Kidney glomerular epithelial cell (primary cell): Measurements from ENCODE around the gene SNRNP25.

ENCODE experiments used
- DNase-seq: peaks from one replicate; lab custom pipeline; 2025; lab: John Stamatoyannopoulos, UW

Gene SNRNP25

GRCh38 chr16:63998-64913, 10.6 kb downstream of the SNRNP25 start:
- DNase-seq = no peak

- no peak for DNase-seq
These were observed 11.3 kb downstream of the SNRNP25 start for GRCh38 chr16:64914-65255.

- peak; percentile 58 for DNase-seq
These were observed 12.1 kb downstream of the SNRNP25 start for GRCh38 chr16:65745-66144.

DNA sequence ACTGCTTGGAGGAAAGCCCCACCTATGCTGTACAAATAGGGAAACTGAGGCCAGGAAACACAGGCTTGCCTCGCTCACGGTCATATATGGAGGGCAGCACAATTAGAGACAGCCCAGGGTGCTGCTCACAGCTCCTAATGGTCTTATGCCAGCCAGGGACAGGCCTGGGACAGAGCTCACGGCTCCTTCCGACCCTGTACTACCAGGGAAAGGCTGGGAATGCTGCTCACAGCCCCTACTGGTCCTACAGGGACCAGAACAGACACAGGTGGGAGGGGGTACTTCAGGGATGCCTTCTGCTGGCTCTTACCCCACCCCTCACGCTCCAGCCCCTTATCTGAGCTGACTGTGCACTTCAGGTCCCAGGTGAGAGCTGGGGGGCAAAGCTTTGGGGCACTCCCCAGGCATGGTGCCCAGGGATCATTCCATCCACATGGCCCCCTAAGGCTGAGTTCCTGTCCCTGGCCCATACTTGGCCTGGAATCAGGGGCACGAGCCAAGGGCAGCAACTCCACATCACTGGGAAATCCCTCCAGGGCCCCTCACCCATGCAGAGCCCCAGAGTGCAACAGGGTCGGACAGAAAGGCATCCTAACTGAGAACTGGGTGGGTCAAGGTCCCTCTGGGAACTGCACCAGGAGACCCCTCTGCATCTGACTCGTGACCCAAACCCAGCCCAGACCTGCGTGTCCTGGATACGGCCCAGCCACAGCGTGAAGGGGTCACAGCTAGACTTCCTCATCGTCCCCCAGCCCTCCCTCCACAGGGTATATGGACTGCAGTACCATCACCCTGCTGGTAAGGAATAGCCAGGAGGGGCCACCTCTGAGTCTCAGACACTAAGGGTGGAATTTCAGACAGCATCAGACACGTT, 12.9 kb downstream of the SNRNP25 start:
- DNase-seq = no peak

GRCh38 chr16:67183-67791, 13.7 kb downstream of the SNRNP25 start:
- no peak for DNase-seq

DNA sequence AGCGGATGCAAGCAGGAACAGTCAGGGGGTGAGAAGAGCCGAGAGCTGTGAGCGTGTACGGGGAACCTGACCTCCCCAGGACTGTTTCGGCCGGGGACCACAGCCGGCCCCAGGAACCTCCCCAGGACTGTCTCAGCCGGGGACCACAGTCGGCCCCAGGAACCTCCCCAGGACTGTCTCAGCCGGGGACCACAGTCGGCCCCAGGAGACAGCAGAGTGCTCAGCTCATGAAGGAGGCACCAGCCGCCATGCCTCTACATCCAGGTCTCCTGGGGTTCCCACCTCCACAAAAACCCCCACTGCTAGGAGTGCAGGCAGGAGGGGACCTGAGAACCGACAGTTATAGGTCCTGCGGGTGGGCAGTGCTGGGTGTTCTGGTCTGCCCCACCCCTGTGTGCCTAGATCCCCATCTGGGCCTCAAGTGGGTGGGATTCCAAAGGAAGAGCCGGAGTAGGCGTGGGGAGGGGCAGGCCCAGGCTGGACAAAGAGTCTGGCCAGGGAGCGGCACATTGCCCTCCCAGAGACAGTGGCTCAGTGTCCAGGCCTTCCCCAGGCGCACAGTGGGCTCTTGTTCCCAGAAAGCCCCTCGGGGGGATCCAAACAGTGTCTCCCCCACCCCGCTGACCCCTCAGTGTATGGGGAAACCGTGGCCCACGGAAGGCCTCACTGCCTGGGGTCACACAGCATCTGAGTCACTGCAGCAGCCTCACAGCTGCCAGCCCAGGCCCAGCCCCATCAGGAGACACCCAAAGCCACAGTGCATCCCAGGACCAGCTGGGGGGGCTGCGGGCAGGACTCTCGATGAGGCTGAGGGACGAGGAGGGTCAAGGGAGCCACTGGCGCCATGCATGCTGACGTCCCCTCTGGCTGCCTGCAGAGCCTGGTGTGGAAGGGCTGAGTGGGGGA, 14.5 kb downstream of the SNRNP25 start:
- no peak for DNase-seq

GRCh38 chr16:69181-69580, 15.6 kb downstream of the SNRNP25 start:
- DNase-seq = no peak

DNA sequence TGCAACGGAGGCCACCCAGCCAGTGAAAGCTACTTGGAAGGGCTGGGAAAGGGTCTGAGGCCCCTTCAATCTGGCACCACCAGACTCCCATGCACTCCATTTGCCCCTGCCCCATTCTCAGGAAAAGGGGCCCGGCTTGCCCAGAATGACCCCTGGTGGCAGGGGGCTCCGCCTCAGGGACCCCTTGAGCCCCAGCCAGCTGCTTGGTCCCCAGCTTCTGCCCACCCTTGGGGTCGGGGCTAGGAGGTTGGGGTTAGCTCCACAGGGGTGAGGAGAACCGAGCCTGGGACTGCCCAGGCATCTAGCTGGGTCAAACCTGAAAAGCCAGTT, 17.5 kb downstream of the SNRNP25 start:
- DNase-seq = no peak

GRCh38 chr16:71540-72401, 18.1 kb downstream of the SNRNP25 start:
- DNase-seq = peak; percentile 43

DNA sequence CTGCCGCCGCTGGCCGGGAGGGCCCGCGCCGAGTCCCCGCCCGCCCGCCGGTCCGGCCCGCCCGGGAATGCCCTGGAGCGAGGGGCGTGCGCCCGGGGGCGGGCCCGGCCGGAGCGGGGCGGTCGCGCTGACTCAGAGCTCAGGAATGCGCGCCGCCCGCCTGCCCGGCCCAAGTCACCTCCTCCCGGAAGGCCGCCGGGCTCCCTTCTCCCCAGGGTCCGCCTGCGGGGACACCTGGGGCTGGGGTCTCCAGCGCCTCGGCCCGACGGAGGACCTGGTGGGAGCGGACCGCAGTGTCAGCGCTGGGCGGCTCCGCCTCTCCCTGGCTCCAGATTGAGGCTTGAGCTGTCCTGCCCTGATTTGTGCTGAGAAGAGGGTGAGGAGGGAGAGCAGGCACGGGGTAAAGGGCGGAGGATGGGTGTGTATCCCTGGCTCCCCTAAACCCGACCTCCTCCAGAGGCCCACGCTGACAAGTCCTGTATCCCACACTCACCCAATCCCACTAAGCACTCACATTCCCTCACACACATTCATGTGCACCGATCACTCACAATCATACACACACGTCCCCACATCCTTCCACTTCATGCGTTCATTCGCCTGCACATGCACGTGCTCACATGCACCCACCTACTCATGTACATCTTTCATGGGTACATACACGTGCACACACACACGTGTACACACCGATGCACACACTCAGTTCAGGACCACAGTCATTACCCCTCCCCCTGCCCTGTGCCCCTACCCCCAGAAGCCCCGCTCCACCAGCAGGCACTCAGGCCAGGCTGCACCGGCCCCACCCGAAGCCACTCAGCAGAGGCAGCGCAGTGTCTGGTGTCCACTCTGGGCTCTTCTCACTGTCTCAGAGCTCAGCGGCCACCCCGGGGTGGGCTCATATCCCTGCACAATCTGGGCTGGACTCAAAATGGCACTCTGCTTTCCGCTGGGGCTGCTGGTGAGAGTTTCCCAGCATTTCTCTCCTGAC, 19.2 kb downstream of the SNRNP25 start, which contains the start of gene RHBDF1:
Gene RHBDF1 (minus strand): TSS at position 71 of the 988 bp plus-strand sequence. CDS start 7,616 bp downstream, outside the sequence.
- peak; percentile 40 for DNase-seq

DNA sequence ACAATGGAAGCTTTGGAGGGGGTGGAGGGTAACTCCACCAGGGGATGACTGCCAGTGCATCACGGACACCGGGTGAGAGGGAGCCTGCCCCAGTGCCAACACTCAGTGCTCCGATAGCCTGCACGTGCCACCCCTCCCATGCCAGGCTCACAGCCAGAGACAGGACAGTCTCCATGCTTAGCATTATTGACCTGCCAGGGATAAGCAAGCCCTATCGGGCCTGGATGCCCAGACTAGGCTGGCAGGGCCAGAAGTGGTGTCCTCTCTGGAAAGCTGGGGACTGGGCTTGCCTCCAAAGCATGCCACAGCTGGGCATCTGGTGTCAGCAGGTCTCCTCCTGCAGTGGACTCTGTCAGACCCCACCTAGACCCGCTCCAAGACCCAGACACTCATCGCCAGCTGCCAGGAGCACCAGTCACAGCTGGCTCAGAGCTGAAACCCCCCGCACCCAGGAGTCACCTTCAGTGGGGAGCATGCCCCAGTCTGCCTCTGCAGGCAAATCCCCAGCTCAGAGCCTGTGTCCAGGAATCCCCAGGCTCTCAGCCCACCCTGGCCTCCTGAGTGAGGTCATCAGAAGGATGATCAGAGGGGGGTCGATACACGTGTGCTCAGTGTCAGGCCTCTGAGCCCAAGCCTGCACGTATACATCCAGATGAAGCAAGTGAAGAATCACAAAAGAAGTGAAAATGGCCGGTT, 20.6 kb downstream of the SNRNP25 start:
- DNase-seq = no peak

DNA sequence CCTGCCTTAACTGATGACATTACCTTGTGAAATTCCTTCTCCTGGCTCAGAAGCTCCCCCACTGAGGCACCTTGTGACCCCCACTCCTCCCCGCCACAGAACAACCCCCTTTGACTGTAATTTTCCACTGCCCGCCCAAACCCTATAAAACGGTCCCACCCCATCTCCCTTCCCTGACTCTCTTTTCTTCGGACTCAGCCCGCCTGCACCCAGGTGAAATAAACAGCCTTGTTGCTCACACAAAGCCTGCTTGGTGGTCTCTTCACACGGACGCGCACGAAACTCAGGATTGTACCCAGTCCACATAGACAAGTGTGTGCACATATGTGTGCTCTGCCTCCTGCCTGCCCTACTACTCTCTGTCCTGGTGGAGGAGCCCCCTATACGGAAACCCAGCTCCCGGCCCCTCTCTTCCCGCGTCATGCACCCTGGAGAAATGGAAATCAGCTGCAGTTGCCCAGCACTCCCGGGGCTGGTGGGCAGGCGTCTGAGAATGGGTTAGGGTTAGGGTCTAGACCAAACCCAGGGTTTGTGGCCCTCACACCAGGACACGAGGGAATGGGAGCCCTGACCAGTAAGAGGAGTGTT, 21.2 kb downstream of the SNRNP25 start:
- DNase-seq = no peak

GRCh38 chr16:75580-76501, 22.2 kb downstream of the SNRNP25 start:
- no peak for DNase-seq

DNA sequence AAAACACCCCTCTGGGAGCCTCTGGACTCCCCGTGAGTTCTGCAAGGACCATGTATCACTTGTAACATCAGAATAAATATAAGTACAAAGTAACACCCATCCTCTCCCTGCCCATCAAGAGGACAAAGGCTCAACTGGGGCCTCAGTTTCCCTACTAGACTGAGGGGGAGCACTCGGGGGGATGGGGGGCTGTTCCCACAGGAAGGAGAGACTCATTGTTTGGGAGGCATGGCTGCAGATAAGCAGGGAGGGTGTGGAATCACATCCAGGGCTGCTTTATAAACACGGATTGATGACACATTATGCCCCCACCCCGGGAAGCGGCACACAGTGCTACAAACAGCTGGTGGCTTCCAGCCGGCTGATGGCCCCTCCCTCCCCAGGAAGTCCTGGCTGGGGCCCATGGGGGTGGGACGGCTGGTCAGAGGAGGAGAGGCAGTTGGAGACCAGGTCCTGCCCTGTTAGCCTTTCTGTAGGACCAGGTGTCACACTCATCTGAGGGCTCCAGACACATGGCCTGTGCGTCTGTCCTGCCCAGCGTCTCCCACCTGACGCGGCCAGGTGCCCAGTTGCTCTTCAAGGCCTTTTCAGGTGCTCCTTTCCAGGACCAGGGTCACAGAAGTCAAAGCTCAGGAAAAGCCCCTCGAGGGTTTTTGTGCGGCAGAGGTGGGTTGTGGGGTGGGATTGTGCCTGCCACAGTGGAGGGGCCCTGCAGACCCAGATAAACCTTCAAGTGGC, 23.1 kb downstream of the SNRNP25 start:
- peak; percentile 34 for DNase-seq

- DNase-seq = no peak
These were observed 23.7 kb downstream of the SNRNP25 start for GRCh38 chr16:77273-77806.

- peak; percentile 53 for DNase-seq
These were observed 24.3 kb downstream of the SNRNP25 start, which contains the start of gene MPG for GRCh38 chr16:77807-78443. TSS of gene MPG (plus strand) at chr16:78225. CDS start at chr16:78310, 85 bp downstream.
